ENCODE measurements around the gene INO80E. TPM values are rescaled to one million over a fixed set of nuclear protein-coding genes. Genes with fewer than 3 reads are reported as not detected.

The INO80E gene
- total and polyA plus RNA-seq, 7 donors = 30.5 to 86.9 (median 43.3) TPM

DNA sequence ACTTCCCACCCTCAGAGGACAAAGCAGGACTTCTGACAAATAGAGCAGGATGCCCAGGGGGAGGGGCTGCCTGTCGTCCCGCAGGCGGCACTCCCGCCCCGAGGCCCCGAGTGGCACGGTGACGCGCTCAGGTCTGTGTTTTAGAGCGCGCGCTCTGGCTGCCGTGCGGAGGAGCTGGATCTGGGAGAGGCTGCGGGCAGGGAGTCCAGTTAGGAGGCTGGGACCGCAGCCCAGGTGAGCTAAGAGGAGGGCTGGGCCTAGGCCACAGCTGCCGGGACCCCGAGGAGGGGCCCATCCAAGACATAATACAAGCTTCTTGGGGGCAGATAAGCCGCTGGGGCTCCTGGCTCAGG lies 8.4 kb downstream of the INO80E start:
- H3K36me3 ChIP-seq (ENCODE audit: insufficient read depth in 1 of 2, low read depth in 1 of 2) = peaks cover 0 to 28% of the 10 kb centered on the region in 2 donors
- 77 to 79% (median 78%) methylated on average over 19 of the region's 19 CpGs for WGBS, 3 donors
- ATAC-seq = peak in 1 of 4 donors; percentile 7
- H3K27ac ChIP-seq = no peak overlapping the region
- H3K4me1 ChIP-seq = no peaks in the 10 kb centered on the region
- intact Hi-C loops (cut with DNase I) = loop anchor here (5.0 kb wide), 3 partner anchors 47 to 302 kb away; partner anchors contain the start of gene KIF22 (in 1 of the 2)
- H3K9me3 ChIP-seq = no peaks in the 10 kb centered on the region
- DNase-seq = peak in 1 of 2 donors; percentile 52
- peaks cover 0 to 4% (median 0%) of the 10 kb centered on the region in 3 donors for H3K27me3 ChIP-seq (ENCODE audit: insufficient read depth in 3 of 3, low read length in 2 of 3)
- H3K4me3 ChIP-seq = no peak overlapping the region
- TF ChIP-seq, protein P1, sequence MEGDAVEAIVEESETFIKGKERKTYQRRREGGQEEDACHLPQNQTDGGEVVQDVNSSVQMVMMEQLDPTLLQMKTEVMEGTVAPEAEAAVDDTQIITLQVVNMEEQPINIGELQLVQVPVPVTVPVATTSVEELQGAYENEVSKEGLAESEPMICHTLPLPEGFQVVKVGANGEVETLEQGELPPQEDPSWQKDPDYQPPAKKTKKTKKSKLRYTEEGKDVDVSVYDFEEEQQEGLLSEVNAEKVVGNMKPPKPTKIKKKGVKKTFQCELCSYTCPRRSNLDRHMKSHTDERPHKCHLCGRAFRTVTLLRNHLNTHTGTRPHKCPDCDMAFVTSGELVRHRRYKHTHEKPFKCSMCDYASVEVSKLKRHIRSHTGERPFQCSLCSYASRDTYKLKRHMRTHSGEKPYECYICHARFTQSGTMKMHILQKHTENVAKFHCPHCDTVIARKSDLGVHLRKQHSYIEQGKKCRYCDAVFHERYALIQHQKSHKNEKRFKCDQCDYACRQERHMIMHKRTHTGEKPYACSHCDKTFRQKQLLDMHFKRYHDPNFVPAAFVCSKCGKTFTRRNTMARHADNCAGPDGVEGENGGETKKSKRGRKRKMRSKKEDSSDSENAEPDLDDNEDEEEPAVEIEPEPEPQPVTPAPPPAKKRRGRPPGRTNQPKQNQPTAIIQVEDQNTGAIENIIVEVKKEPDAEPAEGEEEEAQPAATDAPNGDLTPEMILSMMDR (IDR thresholded peaks at IDR 0.05) = no peak

DNA sequence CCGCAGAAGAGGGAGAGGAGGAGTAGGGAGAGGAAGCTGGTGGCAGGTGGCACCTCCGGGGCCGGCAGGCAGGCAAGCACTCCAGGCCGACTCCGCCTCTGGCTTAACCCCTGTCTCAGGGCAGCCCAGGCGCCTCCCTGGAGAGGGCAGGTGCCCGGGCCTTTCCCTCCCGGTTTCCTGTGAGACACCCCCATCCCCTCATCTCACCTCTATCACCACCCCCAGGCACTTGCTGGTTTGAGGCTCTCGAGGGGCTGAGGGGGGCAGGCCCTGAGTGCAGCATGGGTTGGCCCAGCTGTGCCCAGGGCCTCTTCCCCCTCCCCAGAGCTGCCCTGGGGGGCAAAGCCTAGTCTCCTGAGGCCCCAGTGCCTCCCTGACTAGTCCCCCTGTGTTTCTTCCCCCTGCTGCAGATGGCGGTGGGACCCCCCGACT lies 8.8 kb downstream of the INO80E start:
- no peak overlapping the region for H3K27ac ChIP-seq
- ATAC-seq (peak in 3 of 4 donors; percentile 13 to 32 (median 22)), DNase-seq (no peak)
- H3K36me3 ChIP-seq (ENCODE audit: insufficient read depth in 1 of 2, low read depth in 1 of 2) = peaks cover 0 to 24% of the 10 kb centered on the region in 2 donors
- no peaks in the 10 kb centered on the region for H3K4me1 ChIP-seq
- H3K27me3 ChIP-seq (ENCODE audit: insufficient read depth in 3 of 3, low read length in 2 of 3) = peaks cover 0 to 8% (median 0%) of the 10 kb centered on the region in 3 donors
- intact Hi-C loops (cut with DNase I) = loop anchor here (5.0 kb wide), 4 partner anchors 48 to 303 kb away; partner anchors contain the start of genes CDIPT (in 2 of the 2) and KIF22 (in 1 of the 2)
- H3K4me3 ChIP-seq = no peak overlapping the region
- TF ChIP-seq, protein P1 (IDR thresholded peaks at IDR 0.05) = no peak
- 31 to 51% (median 42%) methylated on average over 4 to 11 of the region's 11 CpGs for WGBS, 3 donors
- H3K9me3 ChIP-seq = no peaks in the 10 kb centered on the region

DNA sequence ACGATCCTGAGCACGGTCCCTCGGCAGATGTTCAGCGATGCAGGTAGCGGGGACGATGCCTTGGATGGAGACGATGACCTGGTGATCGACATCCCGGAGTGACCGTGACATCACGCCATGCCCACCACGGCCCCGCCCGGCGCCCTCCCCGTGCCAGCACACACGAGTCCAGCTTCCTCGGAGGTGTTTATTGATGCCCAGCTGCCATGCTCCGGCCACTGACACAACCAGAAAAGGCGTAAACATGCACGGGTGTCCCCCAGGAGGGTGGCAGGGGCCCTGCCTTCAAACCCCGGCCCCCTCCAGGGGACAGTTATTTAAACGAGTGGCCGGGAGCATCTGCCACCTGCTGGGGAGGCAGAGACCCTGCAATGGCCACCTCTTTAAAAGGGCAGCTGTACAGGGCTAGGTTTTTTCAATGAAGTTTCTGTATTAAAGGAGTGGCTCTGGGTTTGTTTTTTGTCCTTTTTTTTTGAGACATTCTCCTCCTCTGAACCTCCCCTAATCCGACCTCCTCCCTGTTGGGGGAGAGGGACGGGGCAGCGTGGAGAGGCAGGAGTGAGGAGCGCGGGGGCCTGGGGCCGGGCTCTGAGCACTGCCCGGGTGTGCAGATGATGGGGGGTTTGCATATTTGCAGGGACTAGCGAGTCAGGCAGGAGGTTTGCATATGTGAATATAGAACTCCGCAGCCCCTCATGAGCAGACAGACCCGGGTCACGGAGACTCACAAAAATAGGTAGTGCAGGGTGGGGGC lies 9.5 kb downstream of the INO80E start:
- ATAC-seq = peak; percentile 67 to 85 (median 73)
- peak in 1 of 2 donors; percentile 72 for DNase-seq
- TF ChIP-seq, protein P1 (IDR thresholded peaks at IDR 0.05) = peak; percentile 83
- H3K4me1 ChIP-seq = no peaks in the 10 kb centered on the region
- H3K27ac ChIP-seq = no peak overlapping the region
- peaks cover 0 to 17% of the 10 kb centered on the region in 2 donors for H3K36me3 ChIP-seq (ENCODE audit: insufficient read depth in 1 of 2, low read depth in 1 of 2)
- 50 to 54% (median 51%) methylated on average over 33 to 35 of the region's 35 CpGs for WGBS, 3 donors
- peaks cover 0 to 15% (median 6%) of the 10 kb centered on the region in 3 donors for H3K27me3 ChIP-seq (ENCODE audit: insufficient read depth in 3 of 3, low read length in 2 of 3)
- no peak overlapping the region for H3K4me3 ChIP-seq
- H3K9me3 ChIP-seq = no peaks in the 10 kb centered on the region
- intact Hi-C loops (cut with DNase I) = loop anchor here (5.0 kb wide), 1 partner anchor 143 kb away; the partner anchor contains the start of gene CDIPT (in 2 of the 2)

DNA sequence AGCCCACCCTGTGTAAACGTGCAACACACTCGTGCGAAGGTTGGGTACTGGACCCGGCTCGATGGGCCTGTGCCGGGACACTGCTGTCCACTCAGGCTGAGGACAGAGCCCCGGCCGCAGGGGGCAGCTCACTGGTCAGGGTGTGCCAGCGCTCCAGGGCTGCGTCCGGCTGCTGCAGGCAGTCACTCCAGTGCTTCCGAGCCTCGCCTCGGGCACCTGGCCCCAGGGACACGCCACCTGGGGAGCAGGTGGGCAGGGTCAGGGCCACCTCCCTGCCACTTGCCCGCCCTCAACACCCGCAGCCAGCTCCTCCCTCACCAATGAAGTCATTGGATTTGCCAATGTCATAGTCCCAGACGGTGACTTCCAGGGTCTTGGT lies 10.0 kb downstream of the INO80E start:
- intact Hi-C loops (cut with DNase I) = loop anchor here (5.0 kb wide), 1 partner anchor 144 kb away; the partner anchor contains the start of gene CDIPT (in 2 of the 2)
- Histone ChIP-seq H3K27ac (no peak overlapping the region), H3K27me3 (ENCODE audit: insufficient read depth in 3 of 3, low read length in 2 of 3) (peaks cover 0 to 21% (median 7%) of the 10 kb centered on the region in 3 donors), H3K4me3 (no peak overlapping the region), H3K36me3 (ENCODE audit: insufficient read depth in 1 of 2, low read depth in 1 of 2) (peaks cover 0 to 12% of the 10 kb centered on the region in 2 donors), H3K4me1 (no peaks in the 10 kb centered on the region), H3K9me3 (no peaks in the 10 kb centered on the region)
- TF ChIP-seq, protein P1 (IDR thresholded peaks at IDR 0.05) = no peak
- WGBS, 3 donors = 80 to 85% (median 82%) methylated on average over 17 to 18 of the region's 18 CpGs
- no peak for DNase-seq
- peak in 3 of 4 donors; percentile 3 to 25 (median 12) for ATAC-seq
